HG03045 (cell line): ENCODE results near the gene KRTAP10-3.

Source experiments
- ATAC-seq: cut with Tn5 transposase; IDR thresholded peaks from one replicate; pipeline ENCODE4 v1.9.1; 2021; ENCODE audit warnings: mild to moderate bottlenecking, moderate library complexity; ENCODE audit not compliant: unreplicated experiment

KRTAP10-3 gene

GRCh38 chr21:44519346-44520325 is 39.0 kb downstream of the KRTAP10-3 start:
- ATAC-seq: no peak

GRCh38 chr21:44518686-44519085 is 39.9 kb downstream of the KRTAP10-3 start:
- no peak for ATAC-seq

- no peak for ATAC-seq
Measured at GRCh38 chr21:44517175-44517899, 41.3 kb downstream of the KRTAP10-3 start.

GRCh38 chr21:44516828-44517174 is 41.8 kb downstream of the KRTAP10-3 start:
- ATAC-seq: no peak

- ATAC-seq: no peak
Measured at GRCh38 chr21:44516342-44516741, 42.3 kb downstream of the KRTAP10-3 start.

GRCh38 chr21:44515359-44516165 is 43.0 kb downstream of the KRTAP10-3 start:
- no peak for ATAC-seq

GRCh38 chr21:44514746-44515358 is 43.7 kb downstream of the KRTAP10-3 start:
- no peak for ATAC-seq

- ATAC-seq: no peak
Measured at GRCh38 chr21:44514218-44514520, 44.4 kb downstream of the KRTAP10-3 start.

- no peak for ATAC-seq
Measured at GRCh38 chr21:44513389-44514217, 45.0 kb downstream of the KRTAP10-3 start.

- ATAC-seq: no peak
Measured at GRCh38 chr21:44512496-44513388, 45.9 kb downstream of the KRTAP10-3 start.

- no peak for ATAC-seq
Measured at GRCh38 chr21:44511938-44512275, 46.7 kb downstream of the KRTAP10-3 start.

GRCh38 chr21:44511219-44511937 is 47.2 kb downstream of the KRTAP10-3 start:
- ATAC-seq: no peak

- no peak for ATAC-seq
Measured at GRCh38 chr21:44510508-44511218, 47.9 kb downstream of the KRTAP10-3 start.

- no peak for ATAC-seq
Measured at GRCh38 chr21:44510109-44510507, 48.5 kb downstream of the KRTAP10-3 start.

GRCh38 chr21:44509539-44509938 is 49.1 kb downstream of the KRTAP10-3 start:
- ATAC-seq: no peak

GRCh38 chr21:44508711-44509445 is 49.7 kb downstream of the KRTAP10-3 start:
- ATAC-seq: no peak

- ATAC-seq: no peak
Measured at GRCh38 chr21:44508426-44508710, 50.2 kb downstream of the KRTAP10-3 start.
